Activated naive CD4-positive, alpha-beta T cell treated with anti-CD3 and anti-CD28 coated beads, Interleukin-2, amount 10 ng/mL, durations not matched to agents 7 days and 5 days (primary cell): ENCODE results near the gene NELL2.

Source experiments
- CTCF ChIA-PET: fragments of 350-600 bp; sonication (Branson Sonifier 250); formaldehyde crosslinking; loops from one replicate; lab custom pipeline; 2021; ENCODE audit warnings: antibody characterized with exemption; lab: Charles Lee
- DNase-seq: peaks from one replicate; pipeline ENCODE4 v3.0.0-alpha.2; 2020
- H3K27ac Mint-ChIP-seq: one replicate; pipeline ENCODE4 v1.8.0; 2021; ENCODE audit warnings: mild to moderate bottlenecking, moderate library complexity, mixed read lengths
- H3K27me3 Mint-ChIP-seq: one replicate; pipeline ENCODE4 v1.8.0; 2021; ENCODE audit warnings: mild to moderate bottlenecking, mixed read lengths
- H3K36me3 Mint-ChIP-seq: one replicate; pipeline ENCODE4 v1.8.0; 2021; ENCODE audit warnings: mixed read lengths
- H3K4me1 Mint-ChIP-seq: one replicate; pipeline ENCODE4 v1.8.0; 2021; ENCODE audit warnings: mixed read lengths
- H3K4me3 Mint-ChIP-seq: one replicate; pipeline ENCODE4 v1.8.0; 2021; ENCODE audit warnings: mild to moderate bottlenecking, moderate library complexity, mixed read lengths
- H3K9me3 Mint-ChIP-seq: one replicate; pipeline ENCODE4 v1.8.0; 2021; ENCODE audit warnings: mixed read lengths

NELL2 gene

GRCh38 chr12:44674875-44675274 is 201.2 kb downstream of the NELL2 start:
- Mint-ChIP-seq H3K4me1 (no peaks in the 10 kb centered on the region), H3K4me3 (no peak overlapping the region), H3K27me3 (no peaks in the 10 kb centered on the region), H3K27ac (no peak overlapping the region), H3K36me3 (peaks cover 10% of the 10 kb centered on the region), H3K9me3 (peaks cover 7% of the 10 kb centered on the region)
- CTCF ChIA-PET: no interaction called here
- DNase-seq: no peak

- no peaks in the 10 kb centered on the region for H3K27me3 Mint-ChIP-seq
- H3K4me3 Mint-ChIP-seq: no peak overlapping the region
- CTCF ChIA-PET: no interaction called here
- H3K27ac Mint-ChIP-seq: no peak overlapping the region
- no peak for DNase-seq
- peaks cover 14% of the 10 kb centered on the region for H3K36me3 Mint-ChIP-seq
- H3K4me1 Mint-ChIP-seq: no peaks in the 10 kb centered on the region
- peaks cover 16% of the 10 kb centered on the region for H3K9me3 Mint-ChIP-seq
These were observed 202.3 kb downstream of the NELL2 start for GRCh38 chr12:44673811-44674210.

- Mint-ChIP-seq H3K4me3 (no peak overlapping the region), H3K36me3 (peaks cover 14% of the 10 kb centered on the region), H3K4me1 (no peaks in the 10 kb centered on the region), H3K9me3 (peaks cover 16% of the 10 kb centered on the region), H3K27ac (no peak overlapping the region), H3K27me3 (no peaks in the 10 kb centered on the region)
- DNase-seq: no peak
- CTCF ChIA-PET: no interaction called here
These were observed 204.1 kb downstream of the NELL2 start for GRCh38 chr12:44672042-44672441.

- Mint-ChIP-seq H3K9me3 (peaks cover 16% of the 10 kb centered on the region), H3K4me1 (no peaks in the 10 kb centered on the region), H3K36me3 (peaks cover 18% of the 10 kb centered on the region), H3K27me3 (no peaks in the 10 kb centered on the region), H3K27ac (no peak overlapping the region), H3K4me3 (no peak overlapping the region)
- CTCF ChIA-PET: no interaction called here
- no peak for DNase-seq
These were observed 207.7 kb downstream of the NELL2 start for GRCh38 chr12:44668443-44668842.

- Mint-ChIP-seq H3K36me3 (peaks cover 19% of the 10 kb centered on the region), H3K27ac (no peak overlapping the region), H3K9me3 (peaks cover 16% of the 10 kb centered on the region), H3K4me3 (no peak overlapping the region), H3K27me3 (no peaks in the 10 kb centered on the region), H3K4me1 (no peaks in the 10 kb centered on the region)
- CTCF ChIA-PET: no interaction called here
- no peak for DNase-seq
These were observed 208.7 kb downstream of the NELL2 start for GRCh38 chr12:44667461-44667860.

GRCh38 chr12:44663291-44663690 is 212.8 kb downstream of the NELL2 start:
- Mint-ChIP-seq H3K4me3 (no peak overlapping the region), H3K4me1 (no peaks in the 10 kb centered on the region), H3K27ac (no peak overlapping the region), H3K9me3 (no peaks in the 10 kb centered on the region), H3K36me3 (peaks cover 6% of the 10 kb centered on the region), H3K27me3 (no peaks in the 10 kb centered on the region)
- CTCF ChIA-PET: no interaction called here
- DNase-seq: no peak

- Mint-ChIP-seq H3K9me3 (peaks cover 2% of the 10 kb centered on the region), H3K27me3 (no peaks in the 10 kb centered on the region)
- CTCF ChIA-PET: no interaction called here
These were observed 220.3 kb downstream of the NELL2 start for GRCh38 chr12:44655846-44656245.

GRCh38 chr12:44654646-44655639 is 221.2 kb downstream of the NELL2 start:
- CTCF ChIA-PET: no interaction called here
- no peak overlapping the region for H3K27ac Mint-ChIP-seq
- no peak overlapping the region for H3K4me3 Mint-ChIP-seq
- H3K27me3 Mint-ChIP-seq: no peaks in the 10 kb centered on the region
- DNase-seq: no peak
- H3K9me3 Mint-ChIP-seq: peaks cover 2% of the 10 kb centered on the region
- peaks cover 4% of the 10 kb centered on the region for H3K36me3 Mint-ChIP-seq
- H3K4me1 Mint-ChIP-seq: no peaks in the 10 kb centered on the region

More at GRCh38 chr12:44655846-44656245, 220.3 kb downstream of the NELL2 start:
- Mint-ChIP-seq H3K27ac (no peak overlapping the region), H3K4me3 (no peak overlapping the region), H3K36me3 (peaks cover 4% of the 10 kb centered on the region), H3K4me1 (no peaks in the 10 kb centered on the region)
- DNase-seq: no peak

GRCh38 chr12:44653861-44654527 is 222.1 kb downstream of the NELL2 start:
- Mint-ChIP-seq H3K9me3 (peaks cover 2% of the 10 kb centered on the region), H3K36me3 (peaks cover 4% of the 10 kb centered on the region), H3K27ac (no peak overlapping the region), H3K4me1 (no peaks in the 10 kb centered on the region), H3K4me3 (no peak overlapping the region), H3K27me3 (no peaks in the 10 kb centered on the region)
- DNase-seq: no peak
- CTCF ChIA-PET: no interaction called here

GRCh38 chr12:44649693-44650092 is 226.4 kb downstream of the NELL2 start:
- Mint-ChIP-seq H3K4me1 (no peaks in the 10 kb centered on the region), H3K9me3 (no peaks in the 10 kb centered on the region), H3K27me3 (no peaks in the 10 kb centered on the region), H3K36me3 (no peaks in the 10 kb centered on the region), H3K4me3 (no peak overlapping the region), H3K27ac (no peak overlapping the region)
- CTCF ChIA-PET: no interaction called here
- DNase-seq: no peak

- H3K4me3 Mint-ChIP-seq: no peak overlapping the region
- no peak overlapping the region for H3K27ac Mint-ChIP-seq
- no peaks in the 10 kb centered on the region for H3K36me3 Mint-ChIP-seq
- no peaks in the 10 kb centered on the region for H3K4me1 Mint-ChIP-seq
- CTCF ChIA-PET: no interaction called here
- no peak for DNase-seq
- no peaks in the 10 kb centered on the region for H3K9me3 Mint-ChIP-seq
- H3K27me3 Mint-ChIP-seq: no peaks in the 10 kb centered on the region
These were observed 228.0 kb downstream of the NELL2 start for GRCh38 chr12:44647917-44648690.

GRCh38 chr12:44640427-44641190 is 235.5 kb downstream of the NELL2 start:
- H3K4me3 Mint-ChIP-seq: no peak overlapping the region
- H3K27me3 Mint-ChIP-seq: no peaks in the 10 kb centered on the region
- CTCF ChIA-PET: no interaction called here
- no peak overlapping the region for H3K27ac Mint-ChIP-seq
- DNase-seq: no peak
- no peaks in the 10 kb centered on the region for H3K4me1 Mint-ChIP-seq
- H3K9me3 Mint-ChIP-seq: no peaks in the 10 kb centered on the region
- H3K36me3 Mint-ChIP-seq: peaks cover 7% of the 10 kb centered on the region

- Mint-ChIP-seq H3K27ac (no peak overlapping the region), H3K36me3 (peaks cover 7% of the 10 kb centered on the region), H3K9me3 (no peaks in the 10 kb centered on the region), H3K4me1 (no peaks in the 10 kb centered on the region), H3K4me3 (no peak overlapping the region), H3K27me3 (no peaks in the 10 kb centered on the region)
- DNase-seq: no peak
- CTCF ChIA-PET: no interaction called here
These were observed 238.2 kb downstream of the NELL2 start for GRCh38 chr12:44637875-44638274.

- DNase-seq: no peak
- no peaks in the 10 kb centered on the region for H3K9me3 Mint-ChIP-seq
- no peaks in the 10 kb centered on the region for H3K4me1 Mint-ChIP-seq
- H3K27me3 Mint-ChIP-seq: no peaks in the 10 kb centered on the region
- H3K27ac Mint-ChIP-seq: no peak overlapping the region
- no peaks in the 10 kb centered on the region for H3K36me3 Mint-ChIP-seq
- CTCF ChIA-PET: no interaction called here
- no peak overlapping the region for H3K4me3 Mint-ChIP-seq
These were observed 247.9 kb downstream of the NELL2 start for GRCh38 chr12:44628180-44628579.
